HL-60 (cell line): ENCODE measurements around the gene CCDC117.

Source experiments
- DNase-seq, 2 experiments: peaks; one replicate each; pipeline ENCODE4 v3.0.0-alpha.2; 2010 to 2020; ENCODE audit warnings: low read depth in 1 of 2, low spot score in 1 of 2
- H3K27ac ChIP-seq: fragments of 250-450 bp; sonication (Bioruptor Pico); replicated peaks from 2 replicates; pipeline ENCODE4 v1.5.1; 2020; ENCODE audit warnings: mild to moderate bottlenecking, moderate library complexity
- H3K27me3 ChIP-seq: fragments of 250-450 bp; sonication (Bioruptor Pico); 2 replicates; pipeline ENCODE4 v1.5.1; 2021; ENCODE audit warnings: mild to moderate bottlenecking, moderate library complexity; ENCODE audit not compliant: insufficient read depth, poor library complexity, severe bottlenecking
- H3K4me3 ChIP-seq: replicated peaks from 2 replicates; pipeline ENCODE4 v1.5.1; 2011; ENCODE audit warnings: mild to moderate bottlenecking, control low read depth, low read length; ENCODE audit not compliant: insufficient read depth
- CTCF ChIP-seq: IDR thresholded peaks from one replicate; pipeline ENCODE4 v1.5.1; 2011; ENCODE audit warnings: low read length, control low read depth, inconsistent platforms; ENCODE audit not compliant: insufficient read depth
- GABPA ChIP-seq: IDR thresholded peaks from 2 replicates; pipeline ENCODE4 v1.6.1; 2012; ENCODE audit warnings: low read depth
- POLR2AphosphoS5 ChIP-seq: IDR thresholded peaks from 2 replicates; pipeline ENCODE4 v1.6.1; 2012; ENCODE audit warnings: low read depth
- REST ChIP-seq: IDR thresholded peaks from 2 replicates; pipeline ENCODE4 v1.6.1; 2012; ENCODE audit warnings: low read depth; ENCODE audit not compliant: insufficient replicate concordance
- SPI1 ChIP-seq: IDR thresholded peaks from 2 replicates; pipeline ENCODE4 v1.6.1; 2012; ENCODE audit warnings: low read depth, mild to moderate bottlenecking, borderline replicate concordance

The CCDC117 gene

GRCh38 chr22:28741200-28741784 is 31.2 kb upstream of the CCDC117 start:
- TF ChIP-seq GABPA (no peak), SPI1 (peak; percentile 70; the same call in 1 of the 2 replicates), REST (peak; percentile 16), POLR2AphosphoS5 (peak; percentile 78; the same call in 1 of the 2 replicates)
- Histone ChIP-seq H3K27ac (peak overlapping the region; percentile 66), H3K4me3 (peak overlapping the region; percentile 90), H3K27me3 (no peaks in the 10 kb centered on the region)
- no peak for DNase-seq

- no peak for TF ChIP-seq CTCF
- TF ChIP-seq POLR2AphosphoS5: peak; percentile 38; the same call in 1 of the 2 replicates
- TF ChIP-seq SPI1: peak; percentile 70; the same call in 1 of the 2 replicates
- TF ChIP-seq REST: no peak
- peak; percentile 79 for TF ChIP-seq GABPA
These were observed 30.5 kb upstream of the CCDC117 start, which contains the start of the genes CHEK2 and HSCB for GRCh38 chr22:28741785-28742561. Gene CHEK2, minus strand, starts transcription at chr22:28741820. Its CDS starts 7,099 bp downstream, at chr22:28734721. Gene HSCB, plus strand, starts transcription at chr22:28742039. Its CDS starts 57 bp downstream, at chr22:28742096.

GRCh38 chr22:28742562-28742962 is 29.9 kb upstream of the CCDC117 start:
- no peak for TF ChIP-seq POLR2AphosphoS5
- TF ChIP-seq CTCF: no peak
- Histone ChIP-seq H3K27ac (peak overlapping the region; percentile 66), H3K27me3 (no peaks in the 10 kb centered on the region), H3K4me3 (peak overlapping the region; percentile 90)
- DNase-seq: peak in 1 of 2 experiments; percentile 61

More at GRCh38 chr22:28741785-28742561, 30.5 kb upstream of the CCDC117 start, which contains the start of the genes CHEK2 and HSCB:
- Histone ChIP-seq H3K4me3 (peak within 1 kb of the TSS; percentile 90), H3K27me3 (no peaks in the 10 kb centered on the region), H3K27ac (peak within 1 kb of the TSS; percentile 66)
- DNase-seq: peak; percentile 91 to 100

GRCh38 chr22:28743852-28744251 is 28.6 kb upstream of the CCDC117 start:
- no peak for TF ChIP-seq CTCF
- TF ChIP-seq SPI1: no peak
- no peak for TF ChIP-seq GABPA
- no peak for TF ChIP-seq POLR2AphosphoS5
- TF ChIP-seq REST: no peak

More at GRCh38 chr22:28743852-28744251, 28.6 kb upstream of the CCDC117 start:
- no peak overlapping the region for H3K27ac ChIP-seq
- H3K27me3 ChIP-seq: no peaks in the 10 kb centered on the region
- no peak overlapping the region for H3K4me3 ChIP-seq
- DNase-seq: no peak
